Activated naive CD8-positive, alpha-beta T cell (primary cell): ENCODE results near the gene TRMU.

Source experiments
- H3K27ac Mint-ChIP-seq: one replicate; pipeline ENCODE4 v1.8.0; 2021; ENCODE audit warnings: mixed read lengths
- H3K27me3 Mint-ChIP-seq: one replicate; pipeline ENCODE4 v1.8.0; 2021; ENCODE audit warnings: mixed read lengths
- H3K36me3 Mint-ChIP-seq: one replicate; pipeline ENCODE4 v1.8.0; 2021; ENCODE audit warnings: mixed read lengths
- H3K4me1 Mint-ChIP-seq: one replicate; pipeline ENCODE4 v1.8.0; 2021; ENCODE audit warnings: low read depth, mixed read lengths
- H3K4me3 Mint-ChIP-seq: one replicate; pipeline ENCODE4 v1.8.0; 2021; ENCODE audit warnings: mild to moderate bottlenecking, mixed read lengths
- H3K9me3 Mint-ChIP-seq: one replicate; pipeline ENCODE4 v1.8.0; 2021; ENCODE audit warnings: low read depth, mixed read lengths

TRMU gene

DNA sequence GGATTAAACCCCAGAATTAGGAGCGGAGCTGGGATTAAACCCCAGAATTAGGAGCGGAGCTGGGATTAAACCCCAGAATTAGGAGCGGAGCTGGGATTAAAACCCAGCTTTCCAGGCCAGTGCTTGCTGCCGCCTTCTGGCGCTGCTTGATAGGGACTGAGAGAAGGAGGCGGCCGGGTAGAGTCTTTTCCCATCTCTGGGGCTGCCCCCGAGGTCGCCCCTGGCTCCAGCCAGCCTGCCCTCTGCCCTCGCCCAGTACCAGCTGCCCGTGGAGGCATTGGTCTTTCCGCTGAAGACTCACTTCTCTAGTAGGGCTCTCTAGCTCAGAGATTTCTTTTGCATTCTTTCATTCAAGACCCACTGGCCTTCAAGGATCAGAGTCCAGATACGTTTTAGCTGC lies 5.2 kb downstream of the TRMU start:
- H3K4me3 Mint-ChIP-seq = no peak overlapping the region
- no peaks in the 10 kb centered on the region for H3K27me3 Mint-ChIP-seq
- H3K9me3 Mint-ChIP-seq = no peaks in the 10 kb centered on the region
- peaks cover 12% of the 10 kb centered on the region for H3K36me3 Mint-ChIP-seq
- peaks cover 40% of the 10 kb centered on the region for H3K4me1 Mint-ChIP-seq
- H3K27ac Mint-ChIP-seq = no peak overlapping the region

DNA sequence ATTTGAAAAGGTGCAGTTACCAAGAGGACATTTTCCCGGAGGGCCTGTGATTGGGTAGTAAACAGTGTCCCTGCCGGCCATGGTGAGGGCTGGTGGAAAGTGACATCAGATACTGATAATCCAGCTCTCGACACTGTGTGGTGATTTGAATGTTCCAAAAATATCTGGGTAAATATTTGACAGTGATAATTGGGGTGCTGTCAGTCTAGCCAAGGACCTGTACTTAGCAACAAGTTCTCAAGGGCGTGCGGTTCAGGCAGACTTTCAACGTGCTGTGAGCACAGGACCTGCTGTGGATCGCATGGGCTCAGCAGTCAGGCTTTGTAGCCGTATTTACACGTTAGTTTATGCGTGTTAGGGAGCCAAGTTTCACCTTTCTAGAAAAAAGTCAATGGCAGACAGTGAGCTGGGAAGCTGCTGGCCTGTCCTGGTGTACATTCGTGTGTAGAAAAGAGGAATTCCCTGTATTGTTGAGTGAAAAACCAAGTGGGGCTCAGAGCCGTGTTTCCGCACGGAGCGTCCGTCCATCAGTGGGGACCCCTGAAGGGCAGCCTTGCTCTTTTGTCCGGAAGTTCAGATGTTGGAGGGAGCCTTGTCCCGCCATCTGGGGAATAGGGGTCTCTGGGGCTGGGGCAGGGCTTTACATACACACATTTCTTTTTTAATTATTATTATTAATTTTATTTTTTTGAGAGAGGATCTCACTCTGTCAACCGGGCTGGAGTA lies 11.3 kb downstream of the TRMU start:
- Mint-ChIP-seq H3K27ac (no peak overlapping the region), H3K36me3 (peaks cover 5% of the 10 kb centered on the region), H3K4me1 (peaks cover 5% of the 10 kb centered on the region), H3K9me3 (no peaks in the 10 kb centered on the region), H3K27me3 (no peaks in the 10 kb centered on the region), H3K4me3 (no peak overlapping the region)

DNA sequence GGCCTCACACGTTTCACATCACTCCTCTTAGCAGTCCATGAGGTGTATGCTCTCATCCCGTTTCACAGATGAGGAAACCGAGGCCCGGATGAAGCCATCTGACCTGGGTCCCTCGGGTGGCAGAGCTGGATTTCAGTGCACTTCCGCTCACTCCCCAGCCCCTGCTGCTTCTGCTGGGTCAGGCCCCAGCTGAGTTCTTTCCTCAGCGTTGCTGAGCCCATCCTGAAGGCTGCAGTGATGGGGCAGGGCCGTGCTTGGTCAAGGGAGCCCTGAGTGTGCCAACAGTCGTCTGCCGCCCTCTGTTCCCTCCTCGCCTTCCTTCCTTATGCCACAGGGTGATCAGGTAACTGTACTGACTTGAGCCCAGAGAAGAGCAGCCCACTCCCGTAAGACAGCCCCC lies 12.1 kb downstream of the TRMU start:
- peaks cover 5% of the 10 kb centered on the region for H3K36me3 Mint-ChIP-seq
- H3K27me3 Mint-ChIP-seq = no peaks in the 10 kb centered on the region
- no peak overlapping the region for H3K4me3 Mint-ChIP-seq
- peaks cover 5% of the 10 kb centered on the region for H3K4me1 Mint-ChIP-seq
- H3K27ac Mint-ChIP-seq = no peak overlapping the region
- H3K9me3 Mint-ChIP-seq = no peaks in the 10 kb centered on the region

DNA sequence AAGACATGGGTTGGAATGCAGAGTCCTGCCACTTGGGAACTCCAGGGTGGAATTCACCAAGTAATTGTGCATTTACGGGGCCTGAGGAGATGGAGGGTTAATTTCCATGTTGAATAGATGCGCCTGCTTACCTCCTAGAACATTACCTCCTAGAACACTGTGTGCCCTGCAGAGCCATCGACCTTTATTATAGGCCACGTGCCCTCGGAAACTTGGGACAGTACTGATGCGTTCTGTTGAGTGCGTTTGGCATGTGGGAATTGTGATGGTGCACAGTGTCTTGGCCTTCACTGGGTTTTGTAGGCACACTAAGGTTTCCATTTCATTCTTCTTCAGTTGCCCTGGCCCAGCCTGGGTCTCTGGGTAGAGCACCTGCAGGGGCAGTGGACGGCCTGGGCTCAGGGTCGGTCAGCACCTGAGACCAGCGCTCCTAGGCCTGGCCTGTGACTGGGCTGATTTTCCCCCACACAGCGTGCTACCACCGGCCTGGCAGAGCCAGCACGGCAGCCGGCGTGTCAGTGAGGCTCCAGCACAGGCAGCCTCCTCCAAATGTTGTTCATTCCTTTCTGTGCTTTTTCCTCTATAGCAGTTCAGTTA lies 12.7 kb downstream of the TRMU start:
- Mint-ChIP-seq H3K4me3 (no peak overlapping the region), H3K4me1 (peaks cover 5% of the 10 kb centered on the region), H3K27me3 (no peaks in the 10 kb centered on the region), H3K9me3 (no peaks in the 10 kb centered on the region), H3K27ac (no peak overlapping the region), H3K36me3 (peaks cover 5% of the 10 kb centered on the region)

DNA sequence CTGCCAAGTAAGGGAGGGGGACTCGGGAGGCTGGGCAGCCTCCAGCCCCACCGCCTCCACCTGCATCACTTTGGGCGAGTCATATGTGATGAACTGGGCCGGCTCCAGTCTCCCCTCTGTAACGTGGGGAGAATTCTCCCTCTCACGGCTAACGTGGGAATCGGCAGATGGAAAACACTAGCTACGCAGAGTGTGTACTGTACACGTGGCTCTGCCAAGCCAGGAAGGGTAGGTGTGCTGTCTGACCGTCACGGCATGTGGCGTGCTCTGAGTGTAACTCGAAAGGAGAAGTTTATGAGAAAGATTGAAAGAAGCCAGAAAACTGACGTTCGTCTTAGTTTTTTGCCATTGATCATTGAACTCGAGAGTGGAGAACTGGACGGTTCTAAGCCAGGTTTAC lies 13.7 kb downstream of the TRMU start:
- Mint-ChIP-seq H3K4me3 (no peak overlapping the region), H3K27me3 (no peaks in the 10 kb centered on the region), H3K27ac (no peak overlapping the region), H3K36me3 (peaks cover 3% of the 10 kb centered on the region), H3K9me3 (no peaks in the 10 kb centered on the region), H3K4me1 (peaks cover 1% of the 10 kb centered on the region)

DNA sequence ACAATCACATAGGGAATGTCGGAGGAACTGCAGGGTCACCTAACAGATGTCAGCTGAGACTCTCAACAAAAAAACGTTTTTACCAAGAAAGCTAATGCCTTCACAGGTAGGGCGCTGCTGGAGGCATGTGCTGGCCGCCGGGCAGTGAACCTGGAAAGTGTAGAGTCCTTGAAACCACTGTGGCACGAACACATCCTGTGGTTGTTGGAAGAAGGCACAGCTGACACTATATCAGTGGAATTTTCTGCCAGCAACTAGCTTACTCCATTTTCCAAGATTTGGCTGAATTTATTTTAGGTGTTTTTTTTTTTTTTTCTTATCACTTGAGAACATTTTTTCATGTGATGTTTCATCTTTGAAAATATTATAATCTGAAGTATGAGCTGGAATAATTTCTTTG lies 14.2 kb downstream of the TRMU start:
- H3K27me3 Mint-ChIP-seq = no peaks in the 10 kb centered on the region
- peaks cover 2% of the 10 kb centered on the region for H3K36me3 Mint-ChIP-seq
- H3K9me3 Mint-ChIP-seq = no peaks in the 10 kb centered on the region
- H3K27ac Mint-ChIP-seq = no peak overlapping the region
- H3K4me3 Mint-ChIP-seq = no peak overlapping the region
- no peaks in the 10 kb centered on the region for H3K4me1 Mint-ChIP-seq

DNA sequence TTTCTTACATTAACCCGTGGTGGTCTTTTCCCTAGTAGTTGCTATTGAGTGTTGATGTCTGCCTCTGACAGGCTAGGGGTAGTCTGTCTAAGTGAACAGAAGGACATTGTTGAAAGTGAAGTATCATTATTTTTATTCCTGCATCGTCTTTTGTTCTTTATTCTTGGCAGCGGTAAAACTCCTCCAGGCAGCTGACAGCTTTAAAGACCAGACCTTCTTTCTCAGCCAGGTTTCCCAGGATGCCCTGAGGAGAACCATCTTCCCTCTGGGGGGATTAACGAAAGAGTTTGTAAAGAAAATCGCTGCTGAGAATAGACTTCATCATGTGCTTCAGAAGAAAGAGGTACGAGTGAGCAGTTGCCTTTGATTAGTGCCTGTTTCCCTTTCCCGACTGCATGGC lies 14.6 kb downstream of the TRMU start:
- no peak overlapping the region for H3K27ac Mint-ChIP-seq
- H3K9me3 Mint-ChIP-seq = no peaks in the 10 kb centered on the region
- H3K4me1 Mint-ChIP-seq = no peaks in the 10 kb centered on the region
- H3K36me3 Mint-ChIP-seq = peaks cover 2% of the 10 kb centered on the region
- H3K4me3 Mint-ChIP-seq = no peak overlapping the region
- no peaks in the 10 kb centered on the region for H3K27me3 Mint-ChIP-seq

DNA sequence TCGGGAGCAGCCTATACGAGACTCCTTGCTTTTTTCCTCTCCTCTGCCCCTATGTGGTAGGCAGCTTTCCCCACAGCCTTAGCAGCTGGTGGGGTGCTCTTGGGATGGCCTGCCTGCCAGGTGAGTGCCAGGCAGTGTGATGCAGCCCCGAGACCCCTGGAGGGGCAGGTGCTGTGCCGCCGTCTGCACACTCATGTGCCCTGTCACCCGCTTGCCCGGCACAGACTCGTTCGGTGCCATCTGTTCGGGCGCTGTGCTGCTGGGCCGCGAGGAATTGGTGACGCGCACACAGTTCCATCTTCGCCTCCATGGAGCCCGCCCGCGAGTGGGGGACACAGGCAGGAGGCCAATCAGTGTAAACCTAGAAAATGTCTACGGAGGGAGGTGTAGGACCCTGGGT lies 15.1 kb downstream of the TRMU start:
- H3K36me3 Mint-ChIP-seq = peaks cover 2% of the 10 kb centered on the region
- no peaks in the 10 kb centered on the region for H3K9me3 Mint-ChIP-seq
- no peaks in the 10 kb centered on the region for H3K4me1 Mint-ChIP-seq
- H3K27me3 Mint-ChIP-seq = no peaks in the 10 kb centered on the region
- H3K27ac Mint-ChIP-seq = no peak overlapping the region
- H3K4me3 Mint-ChIP-seq = no peak overlapping the region

DNA sequence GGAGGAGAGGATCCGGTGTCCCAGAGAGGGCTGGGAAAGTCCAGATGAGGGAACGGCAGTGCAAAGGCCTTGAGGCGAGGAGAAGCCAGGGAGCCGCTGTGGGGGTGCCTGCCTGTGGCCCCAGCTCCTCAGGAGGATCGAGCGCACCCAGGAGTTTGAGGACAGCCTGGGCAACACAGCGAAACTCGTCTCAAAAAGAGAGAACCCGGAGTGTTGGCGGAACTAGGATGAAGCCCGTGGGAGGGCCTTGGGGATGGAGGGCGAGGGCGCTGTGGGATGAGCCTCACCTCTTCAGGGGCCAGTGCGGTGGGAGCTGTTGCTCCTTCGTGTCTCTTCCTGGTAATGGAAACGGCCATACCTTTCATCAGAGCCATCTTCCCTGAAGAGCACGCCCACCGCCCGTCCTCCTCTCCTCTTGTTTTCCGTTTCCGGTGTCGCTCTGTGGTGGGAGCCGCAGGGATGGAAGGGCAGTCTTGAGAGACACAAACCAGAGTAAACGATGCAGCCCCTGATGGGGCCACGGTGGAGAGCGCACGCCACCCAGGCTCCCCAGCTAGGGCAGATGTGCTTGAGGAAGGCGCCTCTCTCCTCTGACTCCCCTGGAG lies 15.7 kb downstream of the TRMU start:
- Mint-ChIP-seq H3K9me3 (no peaks in the 10 kb centered on the region), H3K4me1 (no peaks in the 10 kb centered on the region), H3K27ac (no peak overlapping the region), H3K4me3 (no peak overlapping the region), H3K36me3 (peaks cover 2% of the 10 kb centered on the region), H3K27me3 (no peaks in the 10 kb centered on the region)

DNA sequence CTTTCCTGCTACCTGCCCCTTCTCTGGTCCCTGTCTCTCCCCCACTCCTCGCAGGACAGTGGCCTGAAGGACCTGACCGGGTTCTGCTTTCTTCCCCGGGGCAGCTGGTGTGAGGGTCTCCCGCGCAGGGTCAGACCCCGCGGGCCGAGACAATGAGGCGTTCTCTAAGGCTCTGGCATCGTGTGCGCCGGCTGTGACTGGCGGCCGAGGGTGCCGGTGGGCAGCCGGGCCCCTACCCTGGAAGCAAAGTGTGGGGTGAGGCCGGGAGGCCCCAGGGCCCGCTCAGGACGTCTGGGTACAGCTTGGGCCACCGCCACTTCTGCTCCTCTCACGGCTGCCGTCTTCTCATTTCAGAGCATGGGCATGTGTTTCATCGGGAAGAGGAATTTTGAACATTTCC lies 16.3 kb downstream of the TRMU start:
- Mint-ChIP-seq H3K36me3 (peaks cover 2% of the 10 kb centered on the region), H3K9me3 (no peaks in the 10 kb centered on the region), H3K4me1 (no peaks in the 10 kb centered on the region), H3K4me3 (no peak overlapping the region), H3K27ac (no peak overlapping the region), H3K27me3 (no peaks in the 10 kb centered on the region)

DNA sequence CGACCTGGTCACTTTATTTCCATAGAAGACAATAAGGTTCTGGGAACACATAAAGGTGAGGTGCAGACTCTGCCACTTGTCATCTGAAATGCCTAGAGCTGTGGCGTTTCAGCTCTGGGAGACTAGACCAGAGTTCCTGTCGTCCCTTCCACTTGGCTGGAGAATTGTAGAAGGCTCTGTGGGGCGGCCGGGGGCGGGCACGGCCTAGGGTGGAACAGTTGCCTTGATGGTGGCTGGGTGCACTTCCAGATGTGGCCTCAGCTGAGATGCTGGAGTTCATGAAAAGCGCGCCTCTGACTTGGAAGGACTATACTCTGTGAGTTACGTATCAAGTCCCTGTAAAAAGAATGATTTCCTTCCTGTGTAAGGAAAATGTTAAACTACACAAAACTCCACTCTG lies 16.8 kb downstream of the TRMU start:
- H3K4me3 Mint-ChIP-seq = no peak overlapping the region
- no peaks in the 10 kb centered on the region for H3K4me1 Mint-ChIP-seq
- no peaks in the 10 kb centered on the region for H3K27me3 Mint-ChIP-seq
- H3K9me3 Mint-ChIP-seq = no peaks in the 10 kb centered on the region
- no peak overlapping the region for H3K27ac Mint-ChIP-seq
- H3K36me3 Mint-ChIP-seq = peaks cover 2% of the 10 kb centered on the region

DNA sequence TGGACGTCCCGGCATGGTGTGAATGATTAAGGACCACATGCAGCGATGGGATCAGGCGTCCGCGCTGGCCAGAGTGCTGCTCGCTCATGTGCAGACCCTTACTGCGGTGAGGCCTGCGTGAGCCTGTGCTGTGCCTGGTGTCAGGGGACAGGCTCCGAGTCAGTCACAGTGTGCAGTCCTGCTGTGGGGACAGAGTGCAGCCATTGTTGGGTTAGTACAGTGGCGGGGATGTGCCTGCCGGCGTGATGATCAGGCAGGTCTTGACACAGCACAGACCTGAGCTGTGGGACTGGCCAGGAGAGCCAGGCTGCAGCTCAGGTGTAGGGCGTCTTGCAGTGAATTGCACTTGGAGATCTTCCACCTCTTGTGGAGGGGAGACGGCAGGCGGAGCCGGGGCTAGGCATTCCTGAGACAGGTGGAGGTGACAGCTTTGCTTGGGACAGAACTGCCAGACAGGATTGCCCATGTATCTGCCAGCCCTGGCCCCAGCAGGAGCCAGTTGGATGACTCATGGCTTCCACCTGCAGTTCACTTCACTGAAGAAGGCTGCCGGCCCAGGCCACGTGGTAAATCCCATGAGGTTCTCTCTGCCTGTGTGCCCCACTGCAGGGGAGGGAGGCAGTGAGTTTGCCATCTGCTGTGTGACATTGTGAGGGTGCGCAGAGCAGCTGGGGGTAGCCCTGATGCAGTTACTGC lies 17.3 kb downstream of the TRMU start:
- H3K4me1 Mint-ChIP-seq = no peaks in the 10 kb centered on the region
- peaks cover 2% of the 10 kb centered on the region for H3K36me3 Mint-ChIP-seq

DNA sequence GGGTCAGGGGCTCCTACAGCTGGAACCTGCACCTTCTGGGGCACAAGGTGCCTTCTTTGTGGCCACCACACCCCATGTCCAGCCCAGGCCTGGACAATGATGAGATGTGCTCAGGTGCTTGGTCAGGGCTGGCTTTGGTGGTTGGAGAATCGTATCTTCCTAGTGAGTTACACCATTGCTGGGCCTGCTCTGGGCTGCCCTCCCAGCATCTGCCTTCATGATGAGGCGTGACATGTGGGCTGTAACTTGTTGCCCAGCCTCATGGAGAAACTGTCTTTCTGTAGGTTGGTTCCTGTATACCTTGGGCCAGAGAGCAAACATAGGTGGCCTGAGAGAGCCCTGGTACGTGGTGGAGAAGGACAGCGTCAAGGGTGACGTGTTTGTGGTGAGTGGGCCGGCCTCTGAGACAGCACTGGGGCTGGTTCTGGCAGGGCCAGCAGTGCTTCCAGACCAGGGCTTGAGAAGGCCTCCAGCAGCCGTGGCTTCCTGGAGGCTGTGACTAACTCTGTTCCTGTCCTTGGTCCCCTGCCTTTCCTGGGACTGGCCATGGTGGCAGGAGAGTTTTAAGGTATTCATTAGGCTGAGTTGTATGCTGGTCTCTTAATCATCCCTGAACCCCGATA lies 18.1 kb downstream of the TRMU start:
- Mint-ChIP-seq H3K36me3 (peaks cover 2% of the 10 kb centered on the region), H3K4me1 (no peaks in the 10 kb centered on the region), H3K27ac (no peak overlapping the region), H3K9me3 (no peaks in the 10 kb centered on the region), H3K4me3 (no peak overlapping the region), H3K27me3 (no peaks in the 10 kb centered on the region)

More for the DNA sequence above, 17.3 kb downstream of the TRMU start:
- H3K9me3 Mint-ChIP-seq = no peaks in the 10 kb centered on the region
- no peak overlapping the region for H3K4me3 Mint-ChIP-seq
- H3K27me3 Mint-ChIP-seq = no peaks in the 10 kb centered on the region
- no peak overlapping the region for H3K27ac Mint-ChIP-seq

DNA sequence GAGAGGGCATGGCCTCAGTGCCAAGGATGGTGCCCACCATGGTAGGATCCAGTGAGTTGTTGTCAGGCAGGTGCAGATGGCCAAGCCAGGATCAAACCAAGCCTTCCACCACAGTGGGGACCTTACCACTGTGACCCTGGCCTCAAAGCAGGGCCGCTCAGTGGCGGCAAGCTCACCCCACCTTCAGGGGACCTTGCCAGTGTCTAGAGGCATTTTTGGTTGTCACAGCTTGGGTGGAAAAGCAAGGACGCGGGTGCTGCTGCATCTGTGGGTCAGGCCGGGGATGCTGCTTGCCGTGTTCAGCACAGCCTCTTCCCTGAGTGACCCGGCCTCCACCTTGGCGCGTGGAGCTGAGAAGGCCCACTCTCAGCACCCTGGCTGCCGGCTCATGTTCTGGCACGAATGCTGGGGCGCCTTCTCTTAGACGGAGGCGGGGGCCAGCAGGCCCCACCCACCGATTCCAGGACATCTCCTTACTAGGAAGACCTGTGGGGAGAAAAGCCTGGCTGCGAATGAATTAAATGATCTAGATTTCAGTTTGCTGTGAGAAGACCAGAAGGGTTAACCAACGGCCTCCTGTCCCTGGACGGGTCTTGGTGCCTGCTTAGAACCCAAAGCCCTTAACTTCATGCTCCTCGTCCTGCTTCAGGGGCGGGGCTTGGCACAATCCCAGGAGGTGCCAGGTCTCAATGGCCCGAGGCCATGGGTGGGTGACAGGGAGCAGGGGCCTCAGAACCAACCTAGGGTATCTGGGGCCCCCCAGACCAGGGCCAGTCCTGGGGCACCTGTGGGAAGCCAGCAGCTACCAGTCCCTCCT lies 18.9 kb downstream of the TRMU start:
- Mint-ChIP-seq H3K4me3 (no peak overlapping the region), H3K36me3 (peaks cover 2% of the 10 kb centered on the region), H3K9me3 (no peaks in the 10 kb centered on the region), H3K27me3 (no peaks in the 10 kb centered on the region), H3K27ac (no peak overlapping the region), H3K4me1 (no peaks in the 10 kb centered on the region)
